GM10248 (cell line): ENCODE results near the gene KLHL28.

Source experiments
- CTCF ChIA-PET: fragments of 300-600 bp; sonication (Branson Sonifier 250); formaldehyde crosslinking; extraction: SDS; loops from one replicate; lab custom pipeline; 2021; ENCODE audit warnings: antibody characterized with exemption; lab: Yijun Ruan, JAX
- POLR2A ChIA-PET: fragments of 350-650 bp; sonication (Branson Sonifier 250); formaldehyde crosslinking; extraction: SDS; loops from one replicate; lab custom pipeline; 2020; ENCODE audit warnings: antibody characterized with exemption; lab: Yijun Ruan, JAX
- DNase-seq: peaks from one replicate; pipeline ENCODE4 v3.0.0; 2012; ENCODE audit errors: extremely low spot score
- TF ChIP-seq, protein P1 (sequence below): IDR thresholded peaks from 2 replicates; pipeline ENCODE4 v1.5.1; 2012; ENCODE audit warnings: mild to moderate bottlenecking, low read depth; ENCODE audit errors: extremely low read depth, missing control alignments, control extremely low read depth

Gene KLHL28

DNA sequence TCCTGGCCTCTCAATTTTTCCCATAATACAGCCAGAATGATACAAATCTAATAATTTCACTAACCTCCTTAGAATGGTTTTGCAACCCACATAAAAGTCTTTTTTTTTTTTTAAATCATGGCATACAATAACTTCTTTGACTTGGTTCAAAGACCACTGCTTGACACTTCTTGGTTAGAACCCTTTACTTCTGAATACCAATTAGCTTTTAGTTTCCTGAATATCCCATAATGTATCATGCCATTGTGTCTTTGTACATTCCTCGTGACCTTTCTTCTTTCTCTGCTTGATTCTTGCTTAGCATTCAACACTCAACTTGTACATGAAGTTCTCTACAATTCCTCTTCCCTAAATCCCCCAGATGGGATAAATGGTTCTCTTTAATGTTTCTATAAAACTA lies 19.3 kb downstream of the KLHL28 start:
- ChIA-PET CTCF (interaction anchor here (2.0 kb wide), 1 partner anchor 10 kb away, joined by 6 read pairs; no protein-coding TSS in a partner anchor), POLR2A (no interaction called here)

DNA sequence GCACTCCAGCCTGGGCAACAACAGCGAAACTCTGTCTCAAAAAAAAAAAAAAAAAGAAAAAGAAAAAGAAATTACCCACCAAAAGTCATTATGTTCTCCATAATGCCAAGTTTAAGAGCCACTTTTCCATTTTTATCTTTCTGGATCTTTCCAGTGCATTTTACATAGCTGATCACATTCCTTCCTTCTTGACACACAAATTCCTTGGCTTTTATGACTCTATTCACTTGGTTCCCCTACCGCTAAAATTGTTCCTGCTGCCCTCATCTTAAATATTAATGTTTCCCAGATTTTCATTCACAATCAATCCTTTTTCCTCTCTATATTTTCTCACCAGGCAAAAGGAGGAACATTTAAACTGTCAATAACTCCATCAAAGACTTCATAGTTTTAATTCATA lies 20.2 kb downstream of the KLHL28 start:
- CTCF ChIA-PET = no interaction called here
- POLR2A ChIA-PET = no interaction called here
- TF ChIP-seq, protein P1, sequence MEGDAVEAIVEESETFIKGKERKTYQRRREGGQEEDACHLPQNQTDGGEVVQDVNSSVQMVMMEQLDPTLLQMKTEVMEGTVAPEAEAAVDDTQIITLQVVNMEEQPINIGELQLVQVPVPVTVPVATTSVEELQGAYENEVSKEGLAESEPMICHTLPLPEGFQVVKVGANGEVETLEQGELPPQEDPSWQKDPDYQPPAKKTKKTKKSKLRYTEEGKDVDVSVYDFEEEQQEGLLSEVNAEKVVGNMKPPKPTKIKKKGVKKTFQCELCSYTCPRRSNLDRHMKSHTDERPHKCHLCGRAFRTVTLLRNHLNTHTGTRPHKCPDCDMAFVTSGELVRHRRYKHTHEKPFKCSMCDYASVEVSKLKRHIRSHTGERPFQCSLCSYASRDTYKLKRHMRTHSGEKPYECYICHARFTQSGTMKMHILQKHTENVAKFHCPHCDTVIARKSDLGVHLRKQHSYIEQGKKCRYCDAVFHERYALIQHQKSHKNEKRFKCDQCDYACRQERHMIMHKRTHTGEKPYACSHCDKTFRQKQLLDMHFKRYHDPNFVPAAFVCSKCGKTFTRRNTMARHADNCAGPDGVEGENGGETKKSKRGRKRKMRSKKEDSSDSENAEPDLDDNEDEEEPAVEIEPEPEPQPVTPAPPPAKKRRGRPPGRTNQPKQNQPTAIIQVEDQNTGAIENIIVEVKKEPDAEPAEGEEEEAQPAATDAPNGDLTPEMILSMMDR = no peak
- DNase-seq = no peak

More for the DNA sequence above, 19.3 kb downstream of the KLHL28 start:
- TF ChIP-seq, protein P1 = no peak
- no peak for DNase-seq

DNA sequence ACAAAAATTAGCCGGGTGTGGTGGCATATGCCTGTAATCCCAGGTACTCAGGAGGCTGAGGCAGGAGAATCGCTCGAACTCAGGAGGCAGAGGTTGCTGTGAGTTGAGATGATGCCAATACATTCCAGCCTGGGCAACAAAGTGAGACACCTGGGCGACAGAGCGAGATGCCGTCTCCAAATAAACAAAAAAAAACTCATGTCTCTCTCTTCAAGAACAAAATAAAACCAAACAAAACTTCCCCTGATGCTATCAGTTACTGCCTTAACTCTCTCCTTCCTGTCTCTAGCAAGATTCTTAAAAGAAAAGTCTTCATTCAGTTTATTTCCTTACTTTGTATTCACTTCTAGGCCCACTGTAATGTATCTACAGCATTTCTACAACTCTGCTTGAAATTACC lies 20.8 kb downstream of the KLHL28 start:
- TF ChIP-seq, protein P1 = no peak
- ChIA-PET POLR2A (no interaction called here), CTCF (no interaction called here)
- no peak for DNase-seq

DNA sequence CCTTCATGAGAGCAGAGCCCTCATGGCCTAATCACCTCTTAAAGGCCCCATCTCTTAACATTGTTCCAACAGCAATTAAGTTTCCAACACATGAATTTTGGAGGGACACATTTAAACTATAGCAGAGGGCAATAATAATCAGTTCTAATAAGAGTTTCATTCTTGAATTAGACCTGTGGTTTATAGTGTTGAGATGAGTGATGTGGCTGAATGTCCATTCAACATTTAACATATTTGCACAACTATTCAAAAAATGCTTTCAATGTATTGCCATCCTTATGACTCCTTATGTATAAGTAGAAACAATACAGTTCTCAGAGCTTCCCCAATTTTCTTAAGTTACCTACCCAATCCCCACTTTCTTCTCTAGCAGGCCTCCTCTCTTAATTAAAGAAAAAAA lies 21.5 kb downstream of the KLHL28 start:
- DNase-seq = no peak
- TF ChIP-seq, protein P1 = no peak
- CTCF ChIA-PET = no interaction called here
- POLR2A ChIA-PET = no interaction called here

DNA sequence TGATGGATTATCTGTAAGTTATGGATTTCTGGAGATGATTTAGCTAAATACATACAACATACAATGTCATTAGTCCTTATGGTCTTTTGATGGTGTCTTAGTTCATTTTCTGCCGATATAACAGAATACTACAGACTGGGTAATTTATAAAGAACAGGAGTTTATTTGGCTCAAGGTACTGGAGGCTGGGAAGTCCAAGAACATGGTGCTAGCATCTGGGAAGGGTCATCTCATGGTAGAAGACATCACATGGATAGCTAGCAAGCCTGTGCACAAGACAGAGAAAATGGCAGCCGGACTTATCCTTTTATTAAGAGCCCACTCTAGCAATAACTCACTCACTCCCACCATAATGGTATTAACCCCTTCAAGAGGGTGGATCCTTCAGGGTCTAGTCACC lies 24.2 kb downstream of the KLHL28 start:
- TF ChIP-seq, protein P1 = no peak
- POLR2A ChIA-PET = no interaction called here
- no peak for DNase-seq
- CTCF ChIA-PET = no interaction called here

DNA sequence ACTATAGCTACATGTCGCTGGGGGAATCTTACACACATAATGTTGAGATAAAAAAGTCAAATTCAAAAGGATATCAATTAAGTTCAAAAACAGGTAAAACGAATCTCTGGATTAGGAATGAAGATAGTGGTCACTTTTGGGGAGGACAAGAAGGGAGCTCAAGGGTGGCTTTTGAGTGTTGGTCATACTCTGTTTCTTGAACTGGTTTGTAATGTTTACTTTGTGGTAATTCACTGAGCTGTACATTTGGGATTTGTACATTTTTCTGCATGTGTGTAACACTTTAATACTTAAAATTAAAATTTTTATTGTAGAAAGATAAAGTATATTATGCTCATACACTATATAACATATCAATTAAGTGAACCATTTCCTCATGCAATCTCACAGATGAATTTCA lies 26.6 kb downstream of the KLHL28 start:
- ChIA-PET CTCF (interaction anchor here (1.0 to 2.5 kb wide), 8 partner anchors 12 to 122 kb away, joined by 3 to 10 read pairs (median 4); partner anchors contain the start of gene KLHL28), POLR2A (no interaction called here)
- DNase-seq = no peak
- TF ChIP-seq, protein P1 = no peak
